ENCODE data around the gene LITAFD.
"Not testable (repeated sequence)": the region's sequence is repeated elsewhere in the genome, so short reads cannot be mapped to it uniquely, and the experiment has no call there.

The LITAFD gene

GRCh38 chr16:8872967-8873865 is 8.9 kb upstream of the LITAFD start:
- no peak for DNase-seq

GRCh38 chr16:8873866-8874195 is 8.3 kb upstream of the LITAFD start:
- not testable (repeated sequence) for DNase-seq

- DNase-seq, result no peak
Measured at GRCh38 chr16:8874388-8874787, 7.8 kb upstream of the LITAFD start.

- not testable (repeated sequence) for DNase-seq
Measured at GRCh38 chr16:8875317-8875716, 6.8 kb upstream of the LITAFD start.

- DNase-seq, result no peak
Measured at GRCh38 chr16:8877894-8878522, 4.1 kb upstream of the LITAFD start.

GRCh38 chr16:8878523-8878911 is 3.6 kb upstream of the LITAFD start:
- no peak for DNase-seq

GRCh38 chr16:8880839-8881510 is 1.2 kb upstream of the LITAFD start:
- DNase-seq, result no peak

GRCh38 chr16:8882725-8883377 is 700 bp downstream of the LITAFD start:
- no peak for DNase-seq

- DNase-seq, result peak in 2 of 14 donors; percentile 11 to 23
Measured at GRCh38 chr16:8885674-8886592, 3.8 kb downstream of the LITAFD start.

- DNase-seq, result no peak
Measured at GRCh38 chr16:8886593-8887430, 4.7 kb downstream of the LITAFD start.

- DNase-seq, result no peak
Measured at GRCh38 chr16:8887431-8887765, 5.2 kb downstream of the LITAFD start.

- DNase-seq, result peak in 13 of 14 donors; percentile 6 to 94 (median 52)
Measured at GRCh38 chr16:8887952-8888560, 5.9 kb downstream of the LITAFD start.

GRCh38 chr16:8888951-8889892 is 7.1 kb downstream of the LITAFD start:
- DNase-seq, result no peak

GRCh38 chr16:8889893-8890548 is 7.9 kb downstream of the LITAFD start:
- no peak for DNase-seq

GRCh38 chr16:8890549-8890921 is 8.4 kb downstream of the LITAFD start:
- DNase-seq, result no peak

- DNase-seq, result no peak
Measured at GRCh38 chr16:8892101-8892575, 10.0 kb downstream of the LITAFD start.

GRCh38 chr16:8893426-8893825 is 11.3 kb downstream of the LITAFD start:
- DNase-seq, result no peak

GRCh38 chr16:8893976-8894690 is 12.0 kb downstream of the LITAFD start:
- DNase-seq, result no peak

All from C1 segment of cervical spinal cord (tissue), 14 donors.